ENCODE results near the gene CPVL.

DNA sequence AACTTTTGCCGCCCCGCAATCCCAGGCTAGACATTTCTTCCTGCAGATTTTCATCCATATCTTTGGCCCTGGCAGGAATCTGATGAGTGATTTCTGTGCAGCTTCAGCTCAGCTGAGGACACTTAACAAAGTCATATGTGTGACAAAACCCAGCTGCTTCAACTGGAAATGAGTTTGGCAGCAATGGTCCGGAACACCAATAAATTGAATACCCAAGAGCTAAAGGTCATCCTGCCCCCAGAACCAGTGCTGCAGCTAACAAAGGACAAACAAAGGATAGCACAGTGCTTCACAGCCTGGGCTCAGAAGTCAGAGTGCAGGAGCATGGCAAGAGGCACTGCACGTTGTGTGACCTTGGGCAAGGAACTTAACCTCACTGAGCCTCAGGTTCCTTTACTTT is 148.2 kb downstream of the CPVL start:
- TF ChIP-seq CTCF (IDR thresholded peaks at IDR 0.05) (no peak), EZH2 (IDR thresholded peaks at IDR 0.05; ENCODE audit: borderline replicate concordance, insufficient read depth, low read depth, low read length, poor library complexity, severe bottlenecking) (no peak)

Measured in B cell (primary cell).